Neural cell (in vitro differentiated cells): ENCODE results near the gene CSNK2A3. TPM values are rescaled to one million over a fixed set of nuclear protein-coding genes. Genes with fewer than 3 reads are reported as not detected.

Experiments
- H2AFZ ChIP-seq: fragments of 200-600, 300-800 bp; sonication (generic), shearing (Covaris generic); 2 replicates; pipeline ENCODE4 v1.6.0; 2014; ENCODE audit warnings: low read depth, mild to moderate bottlenecking, antibody characterized with exemption, low read length, moderate library complexity
- H3F3A ChIP-seq: fragments of 200-600 bp; shearing (Covaris generic); 2 replicates; pipeline ENCODE4 v1.6.1; 2016; ENCODE audit warnings: mild to moderate bottlenecking, moderate library complexity, mixed read lengths, antibody characterized with exemption, low read length; ENCODE audit not compliant: insufficient read depth, poor library complexity, severe bottlenecking
- H3K27ac ChIP-seq: fragments of 200-600, 300-800 bp; sonication (generic), shearing (Covaris generic); 2 replicates; pipeline ENCODE4 v1.5.1; 2014; ENCODE audit warnings: mild to moderate bottlenecking, low read length, moderate library complexity
- H3K27me3 ChIP-seq: fragments of 300-800, 200-600 bp; sonication (generic), shearing (Covaris generic); 2 replicates; pipeline ENCODE4 v1.6.0; 2014; ENCODE audit warnings: mild to moderate bottlenecking, low read depth, low read length, moderate library complexity; ENCODE audit not compliant: insufficient read depth
- H3K36me3 ChIP-seq: fragments of 300-800, 200-600 bp; sonication (generic), shearing (Covaris generic); 2 replicates; pipeline ENCODE4 v1.5.1; 2014; ENCODE audit warnings: mild to moderate bottlenecking, antibody characterized with exemption, low read length, moderate library complexity; ENCODE audit not compliant: insufficient read depth
- H3K4me2 ChIP-seq: fragments of 300-800, 200-600 bp; sonication (generic), shearing (Covaris generic); 2 replicates; pipeline ENCODE4 v1.6.0; 2014; ENCODE audit warnings: mild to moderate bottlenecking, low read length
- H3K4me3 ChIP-seq: fragments of 300-800, 200-600 bp; sonication (generic), shearing (Covaris generic); 2 replicates; pipeline ENCODE4 v1.5.1; 2014; ENCODE audit warnings: mild to moderate bottlenecking, low read length, moderate library complexity
- H3K79me2 ChIP-seq: fragments of 200-600 bp; shearing (Covaris generic); replicated peaks from 2 replicates; pipeline ENCODE4 v1.6.0; 2014; ENCODE audit warnings: mild to moderate bottlenecking, low read length, moderate library complexity; ENCODE audit not compliant: insufficient read depth
- H3K9ac ChIP-seq: fragments of 300-800, 200-600 bp; sonication (generic), shearing (Covaris generic); 2 replicates; pipeline ENCODE4 v1.6.1; 2016; ENCODE audit warnings: mild to moderate bottlenecking, low read length, mixed read lengths
- H3K9me2 ChIP-seq: fragments of 200-600 bp; shearing (Covaris generic); 2 replicates; pipeline ENCODE4 v1.6.1; 2016; ENCODE audit warnings: mild to moderate bottlenecking, low read length, mixed read lengths; ENCODE audit not compliant: insufficient read depth
- H3K9me3 ChIP-seq: fragments of 200-600, 300-800 bp; sonication (generic), shearing (Covaris generic); 2 replicates; pipeline ENCODE4 v1.6.1; 2016; ENCODE audit warnings: mild to moderate bottlenecking, mixed run types, low read length, moderate library complexity, mixed read lengths
- H4K20me1 ChIP-seq: fragments of 200-600 bp; shearing (Covaris generic); 2 replicates; pipeline ENCODE4 v1.6.1; 2016; ENCODE audit warnings: mild to moderate bottlenecking, mixed run types; ENCODE audit not compliant: insufficient read depth
- EP300 ChIP-seq: fragments of 450-650 bp; conservative IDR thresholded peaks from 2 replicates; pipeline ENCODE4 v1.6.1; 2014; ENCODE audit warnings: antibody characterized with exemption, mild to moderate bottlenecking, moderate library complexity; ENCODE audit not compliant: poor library complexity, severe bottlenecking
- EZH2 ChIP-seq: fragments of 200-600, 300-800 bp; shearing (Covaris generic), sonication (generic); IDR thresholded peaks from 2 replicates; pipeline ENCODE4 v1.6.1; 2014; ENCODE audit warnings: antibody characterized with exemption, low read length, borderline replicate concordance, mild to moderate bottlenecking; ENCODE audit not compliant: insufficient read depth, poor library complexity, severe bottlenecking
- MXI1 ChIP-seq: fragments of 450-650 bp; conservative IDR thresholded peaks from 2 replicates; pipeline ENCODE4 v1.6.1; 2014; ENCODE audit warnings: antibody characterized with exemption, mild to moderate bottlenecking; ENCODE audit not compliant: poor library complexity, severe bottlenecking
- POLR2AphosphoS5 ChIP-seq: IDR thresholded peaks from 2 replicates; pipeline ENCODE4 v1.6.1; 2012
- RAD21 ChIP-seq: fragments of 450-650 bp; conservative IDR thresholded peaks from 2 replicates; pipeline ENCODE4 v1.6.1; 2014; ENCODE audit warnings: antibody characterized with exemption, mild to moderate bottlenecking, moderate library complexity
- REST ChIP-seq: IDR thresholded peaks from 2 replicates; pipeline ENCODE4 v1.6.1; 2012; ENCODE audit warnings: borderline replicate concordance
- SMC3 ChIP-seq: fragments of 450-650 bp; conservative IDR thresholded peaks from 2 replicates; pipeline ENCODE4 v1.6.1; 2014; ENCODE audit warnings: antibody characterized with exemption, mild to moderate bottlenecking, moderate library complexity; ENCODE audit not compliant: poor library complexity
- TAF1 ChIP-seq: IDR thresholded peaks from 2 replicates; pipeline ENCODE4 v1.6.1; 2012; ENCODE audit warnings: low read depth
- polyA plus RNA-seq: library from polyadenylated mRNA; depleted of rRNA; stranded (reverse); fragments of >200 nt; gene quantifications from 2 replicates; pipeline ENCODE4 v1.2.3, GENCODE V29; 2014
- TF ChIP-seq, protein P1 (sequence below): fragments of 450-650 bp; IDR thresholded peaks from 2 replicates; pipeline ENCODE4 v1.5.1; 2014; ENCODE audit warnings: antibody characterized with exemption, mild to moderate bottlenecking, moderate library complexity; ENCODE audit not compliant: poor library complexity, severe bottlenecking

CSNK2A3 gene
- polyA plus RNA-seq, 1 donor from 2014 or later = 2.1 TPM

- Histone ChIP-seq H3K9me2 (no peaks in the 10 kb centered on the region), H3K9ac (no peak overlapping the region), H3K9me3 (no peaks in the 10 kb centered on the region), H3K79me2 (no peaks in the 10 kb centered on the region), H3K27me3 (no peaks in the 10 kb centered on the region), H3K4me3 (no peak overlapping the region), H3K27ac (no peak overlapping the region), H3K4me2 (no peak overlapping the region), H2AFZ (no peak overlapping the region), H3K36me3 (no peaks in the 10 kb centered on the region), H4K20me1 (no peaks in the 10 kb centered on the region), H3F3A (no peaks in the 10 kb centered on the region)
- TF ChIP-seq MXI1 (no peak), REST (no peak), POLR2AphosphoS5 (no peak), EP300 (no peak), RAD21 (no peak), EZH2 (no peak), SMC3 (no peak), TAF1 (no peak)
- TF ChIP-seq, protein P1, sequence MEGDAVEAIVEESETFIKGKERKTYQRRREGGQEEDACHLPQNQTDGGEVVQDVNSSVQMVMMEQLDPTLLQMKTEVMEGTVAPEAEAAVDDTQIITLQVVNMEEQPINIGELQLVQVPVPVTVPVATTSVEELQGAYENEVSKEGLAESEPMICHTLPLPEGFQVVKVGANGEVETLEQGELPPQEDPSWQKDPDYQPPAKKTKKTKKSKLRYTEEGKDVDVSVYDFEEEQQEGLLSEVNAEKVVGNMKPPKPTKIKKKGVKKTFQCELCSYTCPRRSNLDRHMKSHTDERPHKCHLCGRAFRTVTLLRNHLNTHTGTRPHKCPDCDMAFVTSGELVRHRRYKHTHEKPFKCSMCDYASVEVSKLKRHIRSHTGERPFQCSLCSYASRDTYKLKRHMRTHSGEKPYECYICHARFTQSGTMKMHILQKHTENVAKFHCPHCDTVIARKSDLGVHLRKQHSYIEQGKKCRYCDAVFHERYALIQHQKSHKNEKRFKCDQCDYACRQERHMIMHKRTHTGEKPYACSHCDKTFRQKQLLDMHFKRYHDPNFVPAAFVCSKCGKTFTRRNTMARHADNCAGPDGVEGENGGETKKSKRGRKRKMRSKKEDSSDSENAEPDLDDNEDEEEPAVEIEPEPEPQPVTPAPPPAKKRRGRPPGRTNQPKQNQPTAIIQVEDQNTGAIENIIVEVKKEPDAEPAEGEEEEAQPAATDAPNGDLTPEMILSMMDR = no peak
Observed at GRCh38 chr11:11395126-11395525, 42.1 kb upstream of the CSNK2A3 start.

DNA sequence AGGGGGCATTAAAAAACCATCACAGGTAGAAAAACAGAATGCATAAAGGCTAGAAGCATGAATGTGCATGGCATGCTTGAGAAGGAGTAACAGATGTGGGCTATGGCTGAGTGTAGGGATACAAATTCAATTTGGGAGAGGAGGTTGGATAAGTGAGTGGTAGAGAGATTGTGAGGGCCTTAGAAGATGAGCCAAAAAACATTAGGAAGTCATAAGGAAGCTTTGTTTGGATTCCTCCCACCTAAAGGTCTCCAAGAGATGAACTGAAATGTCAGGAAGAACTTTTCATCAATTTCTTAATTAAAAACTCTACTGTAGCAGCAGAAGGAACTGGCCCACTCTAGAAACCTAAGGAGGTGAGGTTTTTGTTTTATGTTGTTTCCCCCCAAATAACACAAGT is 41.2 kb upstream of the CSNK2A3 start:
- Histone ChIP-seq H3K27ac (no peak overlapping the region), H3F3A (no peaks in the 10 kb centered on the region)
- TF ChIP-seq MXI1 (no peak), EP300 (no peak), POLR2AphosphoS5 (no peak), EZH2 (no peak), TAF1 (no peak), REST (no peak)
- TF ChIP-seq, protein P1 = no peak

More for the DNA sequence above, 41.2 kb upstream of the CSNK2A3 start:
- Histone ChIP-seq H3K79me2 (no peaks in the 10 kb centered on the region), H3K27me3 (no peaks in the 10 kb centered on the region), H3K36me3 (no peaks in the 10 kb centered on the region), H4K20me1 (no peaks in the 10 kb centered on the region), H3K9ac (no peak overlapping the region), H2AFZ (no peak overlapping the region), H3K9me2 (no peaks in the 10 kb centered on the region), H3K4me2 (no peak overlapping the region), H3K4me3 (no peak overlapping the region), H3K9me3 (no peaks in the 10 kb centered on the region)
